HG03139 (cell line): Measurements from ENCODE around the gene PDZD2.
"Not testable (repeated sequence)": the region's sequence is repeated elsewhere in the genome, so short reads cannot be mapped to it uniquely, and the experiment has no call there.

Source experiments
- ATAC-seq: cut with Tn5 transposase; IDR thresholded peaks from one replicate; pipeline ENCODE4 v1.9.1; 2021; ENCODE audit not compliant: unreplicated experiment

PDZD2 gene

GRCh38 chr5:31999470-31999869, 360.5 kb downstream of the PDZD2 start:
- no peak for ATAC-seq

- no peak for ATAC-seq
Measured at GRCh38 chr5:32000731-32001130, 361.8 kb downstream of the PDZD2 start.

GRCh38 chr5:32001284-32001683, 362.4 kb downstream of the PDZD2 start:
- no peak for ATAC-seq

- no peak for ATAC-seq
Measured at GRCh38 chr5:32001707-32002106, 362.8 kb downstream of the PDZD2 start.

GRCh38 chr5:32002755-32003154, 363.8 kb downstream of the PDZD2 start:
- ATAC-seq = no peak

- no peak for ATAC-seq
Measured at GRCh38 chr5:32003981-32004380, 365.1 kb downstream of the PDZD2 start.

- peak; percentile 66 for ATAC-seq
Measured at GRCh38 chr5:32004404-32004803, 365.5 kb downstream of the PDZD2 start.

- ATAC-seq = no peak
Measured at GRCh38 chr5:32008746-32009145, 369.8 kb downstream of the PDZD2 start.

GRCh38 chr5:32013658-32014057, 374.7 kb downstream of the PDZD2 start:
- ATAC-seq = no peak

- ATAC-seq = no peak
Measured at GRCh38 chr5:32014096-32014745, 375.3 kb downstream of the PDZD2 start.

- ATAC-seq = not testable (repeated sequence)
Measured at GRCh38 chr5:32015262-32015661, 376.3 kb downstream of the PDZD2 start.

- ATAC-seq = no peak
Measured at GRCh38 chr5:32017692-32018367, 378.9 kb downstream of the PDZD2 start.

- no peak for ATAC-seq
Measured at GRCh38 chr5:32018476-32019436, 379.8 kb downstream of the PDZD2 start.

- ATAC-seq = peak; percentile 72
Measured at GRCh38 chr5:32020271-32020670, 381.3 kb downstream of the PDZD2 start.

- no peak for ATAC-seq
Measured at GRCh38 chr5:32020946-32021345, 382.0 kb downstream of the PDZD2 start.

- no peak for ATAC-seq
Measured at GRCh38 chr5:32021771-32022170, 382.8 kb downstream of the PDZD2 start.

- no peak for ATAC-seq
Measured at GRCh38 chr5:32022638-32023037, 383.7 kb downstream of the PDZD2 start.

- no peak for ATAC-seq
Measured at GRCh38 chr5:32023816-32024215, 384.9 kb downstream of the PDZD2 start.

GRCh38 chr5:32024751-32025150, 385.8 kb downstream of the PDZD2 start:
- no peak for ATAC-seq

- ATAC-seq = no peak
Measured at GRCh38 chr5:32027093-32027716, 388.3 kb downstream of the PDZD2 start.
